ENCODE data around the gene AWAT2.

Gene AWAT2

GRCh38 chrX:70034646-70035045 is 15.1 kb downstream of the AWAT2 start:
- DNase-seq = no peak
- no peak for ATAC-seq (ENCODE audit: insufficient read depth, low read depth)
- H3K36me3 ChIP-seq (ENCODE audit: insufficient read depth, low read length) = no peaks in the 10 kb centered on the region
- H3K4me2 ChIP-seq (ENCODE audit: insufficient read depth, low read length) = no peak overlapping the region
- H3K27me3 ChIP-seq (ENCODE audit: insufficient read depth, low read length, poor library complexity) = no peaks in the 10 kb centered on the region
- H3K4me1 ChIP-seq (ENCODE audit: insufficient read depth, low read length) = no peaks in the 10 kb centered on the region
- H3K9ac ChIP-seq (ENCODE audit: low read depth, low read length) = no peak overlapping the region
- no peak for TF ChIP-seq EZH2 (IDR thresholded peaks at IDR 0.05; ENCODE audit: borderline replicate concordance, low read depth, low read length, severe bottlenecking)
- TF ChIP-seq, protein P1, sequence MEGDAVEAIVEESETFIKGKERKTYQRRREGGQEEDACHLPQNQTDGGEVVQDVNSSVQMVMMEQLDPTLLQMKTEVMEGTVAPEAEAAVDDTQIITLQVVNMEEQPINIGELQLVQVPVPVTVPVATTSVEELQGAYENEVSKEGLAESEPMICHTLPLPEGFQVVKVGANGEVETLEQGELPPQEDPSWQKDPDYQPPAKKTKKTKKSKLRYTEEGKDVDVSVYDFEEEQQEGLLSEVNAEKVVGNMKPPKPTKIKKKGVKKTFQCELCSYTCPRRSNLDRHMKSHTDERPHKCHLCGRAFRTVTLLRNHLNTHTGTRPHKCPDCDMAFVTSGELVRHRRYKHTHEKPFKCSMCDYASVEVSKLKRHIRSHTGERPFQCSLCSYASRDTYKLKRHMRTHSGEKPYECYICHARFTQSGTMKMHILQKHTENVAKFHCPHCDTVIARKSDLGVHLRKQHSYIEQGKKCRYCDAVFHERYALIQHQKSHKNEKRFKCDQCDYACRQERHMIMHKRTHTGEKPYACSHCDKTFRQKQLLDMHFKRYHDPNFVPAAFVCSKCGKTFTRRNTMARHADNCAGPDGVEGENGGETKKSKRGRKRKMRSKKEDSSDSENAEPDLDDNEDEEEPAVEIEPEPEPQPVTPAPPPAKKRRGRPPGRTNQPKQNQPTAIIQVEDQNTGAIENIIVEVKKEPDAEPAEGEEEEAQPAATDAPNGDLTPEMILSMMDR (IDR thresholded peaks at IDR 0.05; ENCODE audit: borderline replicate concordance, extremely low read depth, low read length, poor library complexity, severe bottlenecking) = no peak
- no peak overlapping the region for H3K27ac ChIP-seq (ENCODE audit: low read length)
- H3K79me2 ChIP-seq (ENCODE audit: insufficient read depth, low read length) = no peaks in the 10 kb centered on the region
- H3K9me3 ChIP-seq (ENCODE audit: insufficient read depth, low read length, severe bottlenecking) = no peaks in the 10 kb centered on the region
- H2AFZ ChIP-seq (ENCODE audit: low read depth, low read length) = no peak overlapping the region
- no peak overlapping the region for H3K4me3 ChIP-seq (ENCODE audit: low read depth in 1 of 2, low read length in 2 of 2)
- no peaks in the 10 kb centered on the region for H4K20me1 ChIP-seq (ENCODE audit: insufficient read depth, low read length)

- ATAC-seq (ENCODE audit: insufficient read depth, low read depth) (peak; percentile 68; the same call in 2 of the 3 replicates), DNase-seq (peak; percentile 47)
- TF ChIP-seq, protein P1 (IDR thresholded peaks at IDR 0.05; ENCODE audit: borderline replicate concordance, extremely low read depth, low read length, poor library complexity, severe bottlenecking) = peak; percentile 68
- TF ChIP-seq EZH2 (IDR thresholded peaks at IDR 0.05; ENCODE audit: borderline replicate concordance, low read depth, low read length, severe bottlenecking) = no peak
- Histone ChIP-seq H3K9ac (ENCODE audit: low read depth, low read length) (no peak overlapping the region), H2AFZ (ENCODE audit: low read depth, low read length) (no peak overlapping the region; the same call in 1 of the 2 replicates), H3K27ac (ENCODE audit: low read length) (no peak overlapping the region), H3K4me2 (ENCODE audit: insufficient read depth, low read length) (no peak overlapping the region), H4K20me1 (ENCODE audit: insufficient read depth, low read length) (no peaks in the 10 kb centered on the region), H3K36me3 (ENCODE audit: insufficient read depth, low read length) (no peaks in the 10 kb centered on the region), H3K4me3 (ENCODE audit: low read depth in 1 of 2, low read length in 2 of 2) (no peak overlapping the region), H3K9me3 (ENCODE audit: insufficient read depth, low read length, severe bottlenecking) (no peaks in the 10 kb centered on the region), H3K4me1 (ENCODE audit: insufficient read depth, low read length) (no peaks in the 10 kb centered on the region), H3K79me2 (ENCODE audit: insufficient read depth, low read length) (no peaks in the 10 kb centered on the region), H3K27me3 (ENCODE audit: insufficient read depth, low read length, poor library complexity) (no peaks in the 10 kb centered on the region)
Measured at GRCh38 chrX:70033348-70034051, 16.2 kb downstream of the AWAT2 start.

DNA sequence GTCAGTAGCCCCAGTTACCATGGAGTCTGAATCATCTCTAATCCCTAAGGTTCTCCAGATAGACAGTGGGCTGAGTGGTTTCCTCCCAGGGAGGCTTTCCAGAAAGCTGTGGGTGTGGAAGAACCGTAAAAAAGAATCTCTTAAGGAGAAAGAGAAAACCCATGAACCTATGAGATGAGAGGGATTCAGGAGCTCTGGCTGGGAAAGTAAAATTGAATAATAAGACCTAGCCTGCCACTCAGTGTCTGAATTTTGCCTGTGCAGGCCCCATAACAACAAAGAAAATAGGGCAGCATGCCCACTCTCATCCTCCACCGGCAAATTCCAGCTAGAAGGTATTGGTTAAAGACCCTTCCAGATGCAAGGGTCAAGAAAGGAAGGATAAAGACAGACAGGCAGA is 16.9 kb downstream of the AWAT2 start:
- TF ChIP-seq, protein P1 (IDR thresholded peaks at IDR 0.05; ENCODE audit: borderline replicate concordance, extremely low read depth, low read length, poor library complexity, severe bottlenecking) = no peak
- TF ChIP-seq EZH2 (IDR thresholded peaks at IDR 0.05; ENCODE audit: borderline replicate concordance, low read depth, low read length, severe bottlenecking) = no peak
- H3K4me2 ChIP-seq (ENCODE audit: insufficient read depth, low read length) = no peak overlapping the region
- no peak overlapping the region for H2AFZ ChIP-seq (ENCODE audit: low read depth, low read length)
- H3K79me2 ChIP-seq (ENCODE audit: insufficient read depth, low read length) = no peaks in the 10 kb centered on the region
- ATAC-seq (ENCODE audit: insufficient read depth, low read depth) (no peak), DNase-seq (no peak)
- H3K27ac ChIP-seq (ENCODE audit: low read length) = no peak overlapping the region
- H3K36me3 ChIP-seq (ENCODE audit: insufficient read depth, low read length) = no peaks in the 10 kb centered on the region
- no peaks in the 10 kb centered on the region for H3K9me3 ChIP-seq (ENCODE audit: insufficient read depth, low read length, severe bottlenecking)
- no peaks in the 10 kb centered on the region for H3K4me1 ChIP-seq (ENCODE audit: insufficient read depth, low read length)
- H4K20me1 ChIP-seq (ENCODE audit: insufficient read depth, low read length) = no peaks in the 10 kb centered on the region
- H3K9ac ChIP-seq (ENCODE audit: low read depth, low read length) = no peak overlapping the region
- no peaks in the 10 kb centered on the region for H3K27me3 ChIP-seq (ENCODE audit: insufficient read depth, low read length, poor library complexity)
- no peak overlapping the region for H3K4me3 ChIP-seq (ENCODE audit: low read depth in 1 of 2, low read length in 2 of 2)

All from DND-41 (cell line).